Karpas-422 (cell line): ENCODE data around the gene FAM174B. TPM values are rescaled to one million over a fixed set of nuclear protein-coding genes. Genes with fewer than 3 reads are reported as not detected.

Experiments used
- DNase-seq: peaks from one replicate; pipeline ENCODE4 v3.0.0-alpha.2; 2015
- H2AFZ ChIP-seq: fragments of 200-600 bp; sonication (generic); 2 replicates; pipeline ENCODE4 v1.6.1; 2014; ENCODE audit warnings: antibody characterized with exemption, low read length, mixed read lengths
- H3K27ac ChIP-seq: fragments of 200-600 bp; sonication (generic); 2 replicates; pipeline ENCODE4 v1.5.1; 2014; ENCODE audit warnings: mild to moderate bottlenecking, low read length, moderate library complexity
- H3K27me3 ChIP-seq: fragments of 200-600 bp; sonication (generic); 2 replicates; pipeline ENCODE4 v1.6.1; 2014; ENCODE audit warnings: low read length, mixed read lengths
- H3K36me3 ChIP-seq: fragments of 200-600 bp; sonication (generic); 2 replicates; pipeline ENCODE4 v1.6.1; 2014; ENCODE audit warnings: low read length, mixed read lengths; ENCODE audit not compliant: insufficient read depth
- H3K4me1 ChIP-seq: fragments of 200-600 bp; sonication (generic); 2 replicates; pipeline ENCODE4 v1.6.1; 2014; ENCODE audit warnings: mild to moderate bottlenecking, low read length, mixed read lengths
- H3K4me2 ChIP-seq: fragments of 200-600 bp; sonication (generic); 2 replicates; pipeline ENCODE4 v1.6.1; 2014; ENCODE audit warnings: low read length, low read depth, mild to moderate bottlenecking; ENCODE audit not compliant: poor library complexity, severe bottlenecking
- H3K4me3 ChIP-seq: fragments of 200-600 bp; sonication (generic); 2 replicates; pipeline ENCODE4 v1.5.1; 2014; ENCODE audit warnings: mild to moderate bottlenecking, antibody characterized with exemption, low read length, mixed read lengths
- H3K79me2 ChIP-seq: fragments of 200-600 bp; sonication (generic); 2 replicates; pipeline ENCODE4 v1.6.1; 2014; ENCODE audit warnings: mild to moderate bottlenecking, low read length, mixed read lengths
- H3K9ac ChIP-seq: fragments of 200-600 bp; sonication (generic); 2 replicates; pipeline ENCODE4 v1.6.0; 2014; ENCODE audit warnings: low read length
- H3K9me2 ChIP-seq: fragments of 200-600 bp; sonication (generic), shearing (Covaris generic); replicated peaks from 2 replicates; pipeline ENCODE4 v1.6.0; 2014; ENCODE audit warnings: mild to moderate bottlenecking, low read length, moderate library complexity; ENCODE audit not compliant: insufficient read depth
- H3K9me3 ChIP-seq: fragments of 300-700, 200-600 bp; sonication (generic); 2 replicates; pipeline ENCODE4 v1.6.1; 2014; ENCODE audit warnings: low read length, mixed read lengths
- H4K20me1 ChIP-seq: fragments of 200-600 bp; sonication (generic); 2 replicates; pipeline ENCODE4 v1.6.1; 2014; ENCODE audit warnings: mild to moderate bottlenecking, antibody characterized with exemption, low read length, low read depth; ENCODE audit not compliant: insufficient read depth
- total RNA-seq: library from RNA; depleted of rRNA; stranded (reverse); fragments of >200 nt; shearing (Covaris generic); gene quantifications from 2 replicates; pipeline ENCODE4 v1.2.3, GENCODE V29; 2014; ENCODE audit warnings: low replicate concordance

Gene FAM174B
- total RNA-seq, 1 experiment from 2014 or later, result not detected

DNA sequence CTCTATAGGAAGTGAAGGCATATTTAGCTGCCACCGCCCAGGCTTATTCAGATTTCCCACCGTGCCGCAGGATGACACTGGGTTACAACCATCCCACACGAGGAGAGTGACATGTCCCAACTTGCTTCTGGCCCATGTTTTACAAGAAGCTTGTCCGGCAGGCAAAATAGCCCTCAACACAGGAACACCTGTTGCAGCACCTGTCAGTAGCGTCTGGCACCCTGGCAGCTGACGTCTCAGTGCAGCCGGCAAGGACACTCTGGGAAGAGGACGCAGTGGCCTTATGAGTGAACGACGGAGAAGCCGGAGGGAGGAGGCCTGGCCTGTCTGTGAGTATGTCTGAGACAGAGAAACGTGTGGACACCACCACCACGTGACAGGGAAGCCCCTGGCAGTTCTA is 32.1 kb downstream of the FAM174B start:
- no peaks in the 10 kb centered on the region for H3K79me2 ChIP-seq

DNA sequence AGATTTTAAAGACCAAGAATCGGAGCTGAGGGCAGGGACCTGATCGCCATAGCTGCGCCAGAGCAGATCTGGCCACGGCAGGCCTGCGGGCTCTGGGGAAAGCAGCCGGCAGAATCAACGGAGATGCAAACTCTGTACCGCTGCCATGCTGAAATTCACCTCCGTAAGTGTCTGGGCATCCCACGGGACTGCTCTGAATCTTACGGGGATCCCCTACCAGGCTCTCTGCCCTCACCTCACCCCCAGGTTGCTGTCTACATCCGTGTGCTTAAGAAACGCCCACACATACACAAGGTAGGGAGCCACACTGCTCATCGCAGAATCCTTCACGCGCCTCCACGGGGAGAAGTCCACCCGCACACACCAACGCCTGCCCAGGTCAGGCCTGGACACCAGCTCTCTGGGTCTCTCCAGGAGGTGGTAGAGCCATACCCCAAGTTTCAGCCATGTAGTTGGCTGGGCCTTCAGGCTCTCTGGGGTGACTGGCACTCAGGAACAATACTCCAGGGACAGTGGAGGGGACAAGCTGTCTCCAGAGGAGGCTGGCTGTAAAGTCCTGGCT is 33.5 kb downstream of the FAM174B start:
- Histone ChIP-seq H3K9me3 (no peaks in the 10 kb centered on the region), H3K4me3 (no peak overlapping the region), H3K27me3 (no peaks in the 10 kb centered on the region), H3K36me3 (no peaks in the 10 kb centered on the region), H2AFZ (no peak overlapping the region), H3K9ac (no peak overlapping the region), H3K4me2 (no peak overlapping the region), H3K27ac (no peak overlapping the region), H3K9me2 (no peaks in the 10 kb centered on the region), H3K79me2 (no peaks in the 10 kb centered on the region), H3K4me1 (no peaks in the 10 kb centered on the region), H4K20me1 (no peaks in the 10 kb centered on the region)
- DNase-seq, result no peak

More for the DNA sequence above, 32.1 kb downstream of the FAM174B start:
- Histone ChIP-seq H2AFZ (no peak overlapping the region), H3K9me3 (no peaks in the 10 kb centered on the region), H4K20me1 (no peaks in the 10 kb centered on the region), H3K4me1 (no peaks in the 10 kb centered on the region), H3K9ac (no peak overlapping the region), H3K27ac (no peak overlapping the region), H3K36me3 (no peaks in the 10 kb centered on the region), H3K4me3 (no peak overlapping the region), H3K9me2 (no peaks in the 10 kb centered on the region), H3K27me3 (no peaks in the 10 kb centered on the region), H3K4me2 (no peak overlapping the region)
- no peak for DNase-seq

DNA sequence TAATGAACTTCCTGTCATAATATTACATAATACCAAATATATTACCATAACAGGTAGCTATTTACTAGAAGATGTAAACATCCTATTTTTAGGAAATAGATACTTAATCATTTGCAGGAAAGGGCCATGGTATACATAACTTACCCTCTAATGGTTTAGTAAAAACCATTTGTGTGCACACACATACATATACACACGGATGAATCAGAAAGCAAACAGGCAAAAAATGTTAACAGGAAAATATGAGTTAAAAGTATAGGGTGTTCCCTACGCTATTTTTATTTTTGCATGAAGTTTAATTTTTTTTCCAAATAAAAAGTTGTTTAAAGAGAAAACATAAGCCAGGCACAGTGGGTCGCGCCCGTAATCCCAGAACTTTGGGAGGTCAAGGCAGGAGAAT is 34.6 kb downstream of the FAM174B start:
- Histone ChIP-seq H3K36me3 (no peaks in the 10 kb centered on the region), H3K9ac (no peak overlapping the region), H3K27me3 (no peaks in the 10 kb centered on the region), H4K20me1 (no peaks in the 10 kb centered on the region), H3K27ac (no peak overlapping the region), H3K4me2 (no peak overlapping the region), H3K9me2 (no peaks in the 10 kb centered on the region), H3K79me2 (no peaks in the 10 kb centered on the region), H3K4me3 (no peak overlapping the region), H2AFZ (no peak overlapping the region), H3K9me3 (no peaks in the 10 kb centered on the region), H3K4me1 (no peaks in the 10 kb centered on the region)
- no peak for DNase-seq

DNA sequence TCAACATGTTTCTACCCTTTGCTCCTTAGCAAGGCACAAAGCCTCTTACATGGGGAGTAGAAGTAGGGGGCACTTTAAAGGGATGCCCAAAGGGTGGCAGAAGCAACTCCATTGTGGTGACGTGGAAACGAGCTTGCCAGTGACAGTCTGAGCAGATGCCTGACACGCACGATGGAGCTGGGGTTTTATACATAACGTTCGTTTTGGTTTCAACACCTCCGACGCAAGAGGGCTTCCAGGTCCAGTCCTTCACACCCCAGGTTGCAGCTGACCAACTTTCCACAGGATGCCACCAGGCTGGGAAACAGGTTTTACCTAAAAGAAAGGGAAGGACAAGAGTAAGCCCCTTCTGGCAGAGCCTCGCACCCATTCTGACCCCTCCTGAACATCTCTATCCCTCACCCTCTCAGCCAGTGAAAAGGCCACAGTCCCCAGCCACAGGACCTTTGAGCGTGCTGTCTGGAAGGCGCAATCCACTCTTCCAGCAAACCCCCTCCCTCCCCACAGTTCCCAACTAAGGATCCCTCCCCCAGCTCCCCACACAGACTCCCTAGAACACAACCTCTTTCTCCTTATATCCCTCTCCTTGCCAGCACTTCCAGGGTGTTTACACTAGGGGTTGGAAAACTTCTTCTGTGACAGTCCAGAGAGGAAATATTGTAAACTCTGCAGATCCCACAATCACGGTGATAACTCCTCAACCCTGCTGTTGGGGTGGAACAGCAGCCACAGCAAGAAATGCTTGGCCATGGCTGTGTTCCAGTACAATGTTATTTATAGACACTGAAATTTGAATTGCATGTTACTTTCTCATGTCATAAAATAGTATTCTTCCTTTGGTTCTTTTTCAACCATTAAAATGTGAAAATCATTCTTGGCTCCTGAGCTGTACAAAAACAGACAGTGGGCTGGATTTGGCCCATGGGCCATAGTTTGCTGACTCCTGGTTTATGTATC is 36.2 kb downstream of the FAM174B start:
- Histone ChIP-seq H3K27me3 (no peaks in the 10 kb centered on the region), H4K20me1 (no peaks in the 10 kb centered on the region), H3K9me3 (no peaks in the 10 kb centered on the region), H3K27ac (no peak overlapping the region), H3K9me2 (no peaks in the 10 kb centered on the region), H3K4me1 (no peaks in the 10 kb centered on the region), H3K4me3 (no peak overlapping the region), H3K9ac (no peak overlapping the region), H2AFZ (no peak overlapping the region), H3K4me2 (no peak overlapping the region), H3K79me2 (no peaks in the 10 kb centered on the region), H3K36me3 (no peaks in the 10 kb centered on the region)
- no peak for DNase-seq

DNA sequence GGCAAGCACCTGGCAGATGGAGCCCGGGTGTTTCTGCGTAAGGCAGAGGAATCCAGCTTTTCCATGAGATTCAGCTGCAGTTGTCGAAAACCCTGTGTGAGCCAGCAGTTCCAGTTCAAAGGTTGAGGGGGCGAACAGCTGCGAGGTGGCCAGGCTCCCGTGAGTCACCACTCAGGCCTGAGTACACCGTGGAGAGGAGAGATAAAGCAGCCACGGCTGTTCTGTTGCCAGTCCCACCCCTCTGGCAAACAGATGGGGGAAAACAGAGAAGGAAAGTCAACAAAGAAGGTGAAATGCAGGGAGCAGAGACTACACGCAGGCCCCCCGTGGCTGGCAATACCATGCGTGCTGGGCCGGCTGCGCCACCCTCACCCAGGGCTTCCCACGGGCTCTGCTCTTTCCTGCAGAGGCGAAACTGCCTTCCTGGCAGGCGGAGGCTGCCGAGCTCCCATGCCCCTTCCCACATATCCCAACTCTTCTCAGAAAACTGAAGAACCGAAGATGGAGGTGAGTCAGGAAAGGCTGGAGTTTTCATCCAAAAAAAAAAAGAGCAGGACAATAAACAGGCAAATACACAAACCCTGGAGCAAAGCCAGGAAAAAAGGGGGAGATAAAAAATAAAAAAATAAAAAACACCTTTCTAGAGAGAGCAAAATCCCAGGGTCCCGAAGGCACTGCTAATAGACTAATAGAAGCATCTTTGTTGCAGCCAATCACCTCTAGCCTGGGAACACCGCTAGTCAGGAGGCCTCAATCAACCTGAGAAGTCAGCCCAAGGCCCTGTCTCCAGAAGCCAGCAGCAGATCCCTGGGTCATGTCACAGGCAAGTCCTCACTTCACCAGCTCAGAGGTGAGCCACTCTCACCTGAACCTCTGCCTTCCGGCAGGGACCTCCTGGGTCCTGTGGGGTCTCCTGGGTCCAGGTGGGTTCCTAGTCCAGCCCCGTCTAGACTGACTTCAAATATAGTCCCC is 37.7 kb downstream of the FAM174B start:
- no peak overlapping the region for H3K4me2 ChIP-seq

DNA sequence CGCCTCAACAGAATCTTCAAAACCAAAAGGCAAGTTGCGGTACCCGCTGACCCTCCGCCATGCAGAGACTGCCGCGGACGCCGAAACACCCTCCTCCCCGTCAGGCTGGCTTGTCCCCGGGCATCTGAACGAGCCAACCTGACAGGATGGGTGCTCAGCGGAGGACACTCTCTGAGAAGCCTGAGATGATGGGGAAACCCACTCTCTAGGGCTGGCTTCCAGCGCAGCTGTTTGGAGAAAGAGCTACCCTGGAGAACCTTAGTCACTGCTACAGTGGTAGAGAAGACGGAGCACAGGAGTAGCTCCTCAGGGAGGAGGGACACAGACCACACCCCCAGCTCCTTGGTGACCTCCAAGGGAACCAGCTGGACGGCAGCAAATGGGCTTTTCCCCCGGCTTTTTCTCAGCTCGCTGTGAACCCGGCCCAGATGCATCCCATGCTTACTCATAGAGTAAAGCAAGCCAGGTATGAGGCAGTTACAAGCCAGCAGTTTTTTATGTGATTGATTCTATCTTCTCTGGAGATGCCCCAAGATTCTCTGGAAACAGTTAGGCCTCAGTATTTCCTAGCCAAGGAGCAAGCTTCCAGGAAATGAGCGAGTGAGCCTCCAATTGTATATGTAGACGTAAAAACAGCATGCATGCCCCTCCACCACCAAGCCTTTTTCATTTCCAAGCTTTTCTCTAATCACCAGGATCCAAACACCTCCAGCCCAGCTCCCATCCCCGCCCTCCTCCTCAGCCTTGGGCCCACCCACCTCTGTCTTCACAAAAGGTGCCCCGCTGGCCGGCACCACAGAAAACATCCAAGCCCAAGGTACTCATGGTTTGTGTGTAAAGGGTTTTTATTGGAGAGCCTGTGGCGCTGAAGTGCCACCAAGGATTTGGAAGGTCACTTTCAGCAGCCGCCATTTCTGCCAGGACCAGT is 38.7 kb downstream of the FAM174B start:
- H3K9ac ChIP-seq, result no peak overlapping the region
- no peak for DNase-seq
- no peaks in the 10 kb centered on the region for H3K9me3 ChIP-seq
- no peaks in the 10 kb centered on the region for H3K36me3 ChIP-seq
- H3K27me3 ChIP-seq, result no peaks in the 10 kb centered on the region
- no peak overlapping the region for H3K4me2 ChIP-seq
- H4K20me1 ChIP-seq, result no peaks in the 10 kb centered on the region
- H3K27ac ChIP-seq, result no peak overlapping the region
- H3K79me2 ChIP-seq, result no peaks in the 10 kb centered on the region
- no peaks in the 10 kb centered on the region for H3K4me1 ChIP-seq
- no peak overlapping the region for H2AFZ ChIP-seq
- H3K4me3 ChIP-seq, result no peak overlapping the region
- H3K9me2 ChIP-seq, result no peaks in the 10 kb centered on the region

More for the DNA sequence above, 37.7 kb downstream of the FAM174B start:
- H3K9me3 ChIP-seq, result no peaks in the 10 kb centered on the region
- H3K27me3 ChIP-seq, result no peaks in the 10 kb centered on the region
- no peaks in the 10 kb centered on the region for H3K4me1 ChIP-seq
- no peak for DNase-seq
- no peaks in the 10 kb centered on the region for H3K36me3 ChIP-seq
- H3K9me2 ChIP-seq, result no peaks in the 10 kb centered on the region
- H3K4me3 ChIP-seq, result no peak overlapping the region
- no peak overlapping the region for H2AFZ ChIP-seq
- no peak overlapping the region for H3K9ac ChIP-seq
- H4K20me1 ChIP-seq, result no peaks in the 10 kb centered on the region
- H3K27ac ChIP-seq, result no peak overlapping the region
- no peaks in the 10 kb centered on the region for H3K79me2 ChIP-seq

DNA sequence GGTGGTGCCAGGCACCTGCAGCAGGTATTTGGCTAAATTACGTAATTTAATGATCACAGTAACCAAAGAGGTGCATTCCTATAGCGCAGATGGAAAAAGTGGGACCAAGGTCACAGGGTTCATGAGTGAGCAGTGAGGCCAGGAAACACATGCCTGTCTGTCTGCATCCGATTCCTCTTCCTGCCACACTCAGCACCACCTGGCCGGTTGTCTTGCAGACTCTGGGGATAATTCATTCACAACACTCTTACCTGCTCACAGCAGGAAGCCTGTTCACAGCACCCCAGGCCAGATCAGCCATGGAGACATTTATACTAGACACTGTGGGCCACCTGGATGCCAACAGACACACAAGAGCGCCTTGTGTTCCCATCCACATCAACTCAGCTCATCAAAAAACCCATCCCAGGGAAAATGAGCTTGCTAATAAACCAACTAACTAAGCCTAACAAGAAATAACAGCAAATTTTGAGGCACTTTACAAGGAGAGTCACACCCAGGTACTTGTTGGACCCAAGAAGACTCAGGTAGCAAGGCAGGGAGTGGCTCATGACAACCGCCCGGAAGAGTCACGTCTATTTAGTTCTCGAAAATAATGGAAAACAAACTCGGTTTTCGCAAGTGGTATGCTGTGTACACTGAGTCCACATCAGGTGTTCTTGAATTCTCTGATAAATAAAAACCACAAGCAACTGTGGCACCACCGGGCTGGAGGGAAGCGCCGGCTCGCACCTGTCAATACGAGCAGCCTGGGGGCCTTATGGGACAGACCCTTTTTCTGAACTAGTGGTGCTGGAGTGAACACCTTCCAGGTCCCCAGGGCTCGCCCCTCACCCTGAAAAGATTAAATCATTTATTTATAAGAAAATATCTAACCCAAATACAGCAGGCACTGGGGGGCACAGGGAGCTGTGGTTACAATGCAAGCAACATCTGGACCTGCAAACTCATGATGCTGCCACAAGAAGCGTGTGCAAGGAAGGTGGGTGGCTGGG is 40.5 kb downstream of the FAM174B start:
- H3K4me1 ChIP-seq, result no peaks in the 10 kb centered on the region
- H3K36me3 ChIP-seq, result no peaks in the 10 kb centered on the region
- no peak overlapping the region for H3K27ac ChIP-seq
- no peak for DNase-seq
- no peak overlapping the region for H3K9ac ChIP-seq
- no peaks in the 10 kb centered on the region for H3K9me3 ChIP-seq
- no peaks in the 10 kb centered on the region for H3K79me2 ChIP-seq
- no peak overlapping the region for H3K4me3 ChIP-seq
- no peak overlapping the region for H3K4me2 ChIP-seq
- no peaks in the 10 kb centered on the region for H4K20me1 ChIP-seq
- H2AFZ ChIP-seq, result no peak overlapping the region
- H3K27me3 ChIP-seq, result no peaks in the 10 kb centered on the region
- H3K9me2 ChIP-seq, result no peaks in the 10 kb centered on the region
